Osteoblast (primary cell): Measurements from ENCODE around the gene ZC3H12C. TPM values are rescaled to one million over a fixed set of nuclear protein-coding genes. Genes with fewer than 3 reads are reported as not detected.

Source experiments
- DNase-seq: peaks from one replicate; pipeline ENCODE4 v3.0.0; 2011; ENCODE audit warnings: low spot score, mixed read lengths; ENCODE audit not compliant: insufficient read length; ENCODE audit errors: missing footprints
- H2AFZ ChIP-seq: 2 replicates; pipeline ENCODE4 v1.6.0; 2011; ENCODE audit warnings: mild to moderate bottlenecking, low read length
- H3K27ac ChIP-seq: 2 replicates; pipeline ENCODE4 v1.5.1; 2011; ENCODE audit warnings: mild to moderate bottlenecking, low read depth, low read length, moderate library complexity
- H3K27me3 ChIP-seq: 2 replicates; pipeline ENCODE4 v1.6.0; 2012; ENCODE audit warnings: mild to moderate bottlenecking, control low read depth, inconsistent platforms, low read length, moderate library complexity; ENCODE audit not compliant: insufficient read depth
- H3K36me3 ChIP-seq: 2 replicates; pipeline ENCODE4 v1.5.1; 2011; ENCODE audit warnings: mild to moderate bottlenecking, low read length, control low read depth, moderate library complexity; ENCODE audit not compliant: insufficient read depth
- H3K4me1 ChIP-seq: 2 replicates; pipeline ENCODE4 v1.5.1; 2011; ENCODE audit warnings: mild to moderate bottlenecking, low read length, control low read depth, moderate library complexity; ENCODE audit not compliant: insufficient read depth
- H3K4me2 ChIP-seq: 2 replicates; pipeline ENCODE4 v1.6.0; 2011; ENCODE audit warnings: mild to moderate bottlenecking, low read length; ENCODE audit not compliant: insufficient read depth
- H3K4me3 ChIP-seq: fragments of 200-600 bp; sonication (generic); 3 replicates; pipeline ENCODE4 v1.5.1; 2012; ENCODE audit warnings: mild to moderate bottlenecking, low read length, inconsistent platforms; ENCODE audit not compliant: insufficient read depth
- H3K79me2 ChIP-seq: 2 replicates; pipeline ENCODE4 v1.6.0; 2012; ENCODE audit warnings: mild to moderate bottlenecking, low read length, control low read depth, inconsistent platforms; ENCODE audit not compliant: insufficient read depth
- H3K9me3 ChIP-seq: 2 replicates; pipeline ENCODE4 v1.5.1; 2011; ENCODE audit warnings: low read depth, low read length, control low read depth
- H4K20me1 ChIP-seq: 2 replicates; pipeline ENCODE4 v1.6.0; 2012; ENCODE audit warnings: mild to moderate bottlenecking, low read length, control low read depth; ENCODE audit not compliant: insufficient read depth
- total RNA-seq: library from RNA; depleted of rRNA; stranded (reverse); fragments of >200 nt; gene quantifications from 2 replicates; pipeline ENCODE4 v1.2.3, GENCODE V29; 2012
- TF ChIP-seq, protein P1 (sequence below): IDR thresholded peaks from 2 replicates; pipeline ENCODE4 v1.5.1; 2011; ENCODE audit warnings: mild to moderate bottlenecking, low read depth, low read length, moderate library complexity; ENCODE audit errors: extremely low read depth

ZC3H12C gene
- total RNA-seq, 1 donor, result 10.5 TPM

GRCh38 chr11:110148775-110149744, 55.9 kb downstream of the ZC3H12C start:
- no peak overlapping the region for H2AFZ ChIP-seq
- H3K4me3 ChIP-seq, result no peak overlapping the region
- no peaks in the 10 kb centered on the region for H3K9me3 ChIP-seq
- H3K27ac ChIP-seq, result peak overlapping the region; percentile 82
- no peaks in the 10 kb centered on the region for H3K36me3 ChIP-seq
- peaks cover 31% of the 10 kb centered on the region for H3K79me2 ChIP-seq
- DNase-seq, result peak; percentile 19
- peaks cover 19% of the 10 kb centered on the region for H3K4me1 ChIP-seq
- TF ChIP-seq, protein P1, sequence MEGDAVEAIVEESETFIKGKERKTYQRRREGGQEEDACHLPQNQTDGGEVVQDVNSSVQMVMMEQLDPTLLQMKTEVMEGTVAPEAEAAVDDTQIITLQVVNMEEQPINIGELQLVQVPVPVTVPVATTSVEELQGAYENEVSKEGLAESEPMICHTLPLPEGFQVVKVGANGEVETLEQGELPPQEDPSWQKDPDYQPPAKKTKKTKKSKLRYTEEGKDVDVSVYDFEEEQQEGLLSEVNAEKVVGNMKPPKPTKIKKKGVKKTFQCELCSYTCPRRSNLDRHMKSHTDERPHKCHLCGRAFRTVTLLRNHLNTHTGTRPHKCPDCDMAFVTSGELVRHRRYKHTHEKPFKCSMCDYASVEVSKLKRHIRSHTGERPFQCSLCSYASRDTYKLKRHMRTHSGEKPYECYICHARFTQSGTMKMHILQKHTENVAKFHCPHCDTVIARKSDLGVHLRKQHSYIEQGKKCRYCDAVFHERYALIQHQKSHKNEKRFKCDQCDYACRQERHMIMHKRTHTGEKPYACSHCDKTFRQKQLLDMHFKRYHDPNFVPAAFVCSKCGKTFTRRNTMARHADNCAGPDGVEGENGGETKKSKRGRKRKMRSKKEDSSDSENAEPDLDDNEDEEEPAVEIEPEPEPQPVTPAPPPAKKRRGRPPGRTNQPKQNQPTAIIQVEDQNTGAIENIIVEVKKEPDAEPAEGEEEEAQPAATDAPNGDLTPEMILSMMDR, result no peak
- peak overlapping the region; percentile 34 for H3K4me2 ChIP-seq
- no peaks in the 10 kb centered on the region for H3K27me3 ChIP-seq
- H4K20me1 ChIP-seq, result no peaks in the 10 kb centered on the region

- no peak for DNase-seq
- H3K27ac ChIP-seq, result no peak overlapping the region
- no peak overlapping the region for H2AFZ ChIP-seq
- TF ChIP-seq, protein P1, result no peak
- H3K4me2 ChIP-seq, result no peak overlapping the region
- no peaks in the 10 kb centered on the region for H4K20me1 ChIP-seq
- H3K4me1 ChIP-seq, result peaks cover 19% of the 10 kb centered on the region
- H3K36me3 ChIP-seq, result no peaks in the 10 kb centered on the region
- H3K9me3 ChIP-seq, result no peaks in the 10 kb centered on the region
- peaks cover 15% of the 10 kb centered on the region for H3K79me2 ChIP-seq
- no peak overlapping the region for H3K4me3 ChIP-seq
- no peaks in the 10 kb centered on the region for H3K27me3 ChIP-seq
Observed at GRCh38 chr11:110152199-110152598, 59.0 kb downstream of the ZC3H12C start.

DNA sequence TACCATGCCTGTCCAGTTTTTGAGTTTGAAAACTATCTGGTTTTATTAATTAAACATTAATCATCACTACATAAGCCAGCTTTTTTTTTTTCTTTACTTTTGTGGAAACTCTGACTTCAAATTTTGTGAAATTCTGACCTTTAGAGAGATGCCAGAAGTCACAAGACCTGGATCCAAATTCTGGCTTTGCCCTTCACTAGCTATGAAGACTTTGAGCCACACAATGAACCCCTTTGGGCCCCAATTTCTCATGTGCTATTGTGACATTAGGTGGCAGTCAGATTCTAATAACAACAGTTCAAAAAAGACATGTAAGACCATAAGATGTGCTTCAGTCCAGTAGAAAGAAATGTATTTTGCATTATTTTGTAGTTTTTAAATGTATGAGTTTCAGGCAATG, 60.3 kb downstream of the ZC3H12C start:
- Histone ChIP-seq H3K4me1 (peaks cover 9% of the 10 kb centered on the region), H3K27me3 (no peaks in the 10 kb centered on the region), H2AFZ (no peak overlapping the region), H3K9me3 (no peaks in the 10 kb centered on the region), H3K4me2 (no peak overlapping the region), H4K20me1 (no peaks in the 10 kb centered on the region), H3K36me3 (no peaks in the 10 kb centered on the region), H3K79me2 (peaks cover 15% of the 10 kb centered on the region), H3K4me3 (no peak overlapping the region), H3K27ac (no peak overlapping the region)
- TF ChIP-seq, protein P1, result no peak
- DNase-seq, result no peak

- H4K20me1 ChIP-seq, result no peaks in the 10 kb centered on the region
Observed at GRCh38 chr11:110156503-110156902, 63.3 kb downstream of the ZC3H12C start.

More at GRCh38 chr11:110156503-110156902, 63.3 kb downstream of the ZC3H12C start:
- no peak overlapping the region for H3K4me2 ChIP-seq
- H3K27me3 ChIP-seq, result no peaks in the 10 kb centered on the region
- H2AFZ ChIP-seq, result no peak overlapping the region
- H3K79me2 ChIP-seq, result peaks cover 2% of the 10 kb centered on the region
- TF ChIP-seq, protein P1, result no peak
- no peaks in the 10 kb centered on the region for H3K36me3 ChIP-seq
- no peak for DNase-seq
- H3K27ac ChIP-seq, result no peak overlapping the region
- H3K4me3 ChIP-seq, result no peak overlapping the region
- no peaks in the 10 kb centered on the region for H3K4me1 ChIP-seq
- H3K9me3 ChIP-seq, result no peaks in the 10 kb centered on the region
